Fibroblast of gingiva (primary cell): Measurements from ENCODE around the gene TFEB.
A peak's percentile ranks its signal among the peaks of the same experiment; 100 is the strongest.

Source experiments
- DNase-seq: peaks from one replicate; pipeline ENCODE4 v3.0.0-alpha.2; 2011; ENCODE audit warnings: low read depth

The TFEB gene

DNA sequence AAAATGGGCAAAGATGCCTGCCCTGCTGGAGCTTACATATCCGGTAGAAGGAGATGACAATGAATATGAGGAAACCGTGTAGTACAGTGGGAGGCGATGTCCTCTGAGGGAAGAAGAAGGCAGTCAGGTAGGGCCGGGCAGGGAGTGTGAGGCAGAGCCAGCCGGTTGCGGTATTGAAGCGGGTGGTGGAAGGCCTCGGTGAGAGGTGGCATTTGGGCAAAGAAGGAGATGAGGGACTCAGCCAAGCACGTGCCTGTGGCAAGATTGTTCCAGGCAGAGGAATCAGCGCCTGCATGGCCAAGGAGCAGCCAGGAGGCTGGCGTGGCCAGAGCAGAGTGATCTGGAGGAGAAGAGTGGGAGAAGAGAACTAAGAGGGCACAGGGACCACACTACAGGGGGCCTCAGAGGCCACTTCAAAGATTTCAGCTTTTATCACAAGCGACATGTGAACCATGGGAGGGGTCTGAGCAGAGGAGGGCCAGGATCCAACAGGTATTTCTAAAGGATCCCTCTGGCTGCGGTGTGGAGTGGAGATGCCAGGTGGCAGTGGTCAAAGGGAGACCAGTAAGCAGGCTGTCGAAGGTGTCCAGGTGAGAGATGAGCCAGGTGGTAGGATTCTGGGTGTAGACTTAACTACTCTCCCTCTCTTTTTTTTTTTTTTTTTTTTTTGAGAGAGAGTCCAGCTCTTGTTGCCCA lies 83.3 kb downstream of the TFEB start:
- DNase-seq, result no peak

DNA sequence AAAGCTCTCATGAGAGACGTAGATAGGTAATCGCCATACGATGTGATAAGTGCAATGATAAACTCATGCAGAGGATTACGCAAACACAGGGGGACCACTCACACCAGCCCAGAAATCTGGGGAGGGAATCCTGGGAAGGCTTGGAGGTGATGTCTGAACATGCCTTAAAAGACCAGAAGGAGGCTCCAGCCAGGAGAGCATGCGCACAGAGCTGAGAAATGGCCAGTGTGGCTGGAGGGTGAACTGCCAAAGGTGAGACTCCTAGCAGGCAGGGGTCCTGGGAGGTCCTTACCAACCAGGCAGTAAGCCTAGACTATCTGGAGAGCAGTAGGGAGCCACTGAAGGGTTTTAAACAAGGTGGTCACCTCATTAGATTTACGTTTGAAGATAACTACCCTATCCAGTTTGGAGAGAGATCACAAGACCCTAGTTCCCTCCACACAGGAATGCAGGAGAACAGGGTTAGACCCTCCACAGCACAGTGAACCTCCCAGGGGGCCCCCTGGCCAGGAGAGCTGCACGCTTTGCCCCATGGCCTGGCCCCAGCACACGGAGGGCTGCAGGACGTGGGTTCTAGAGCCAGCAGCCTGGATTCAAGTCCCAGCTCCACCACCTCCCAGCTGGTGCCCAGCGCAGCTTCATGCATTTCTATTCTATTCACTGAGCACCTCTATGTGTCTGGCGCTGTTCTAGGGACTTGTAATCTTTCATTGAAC lies 84.0 kb downstream of the TFEB start:
- no peak for DNase-seq

DNA sequence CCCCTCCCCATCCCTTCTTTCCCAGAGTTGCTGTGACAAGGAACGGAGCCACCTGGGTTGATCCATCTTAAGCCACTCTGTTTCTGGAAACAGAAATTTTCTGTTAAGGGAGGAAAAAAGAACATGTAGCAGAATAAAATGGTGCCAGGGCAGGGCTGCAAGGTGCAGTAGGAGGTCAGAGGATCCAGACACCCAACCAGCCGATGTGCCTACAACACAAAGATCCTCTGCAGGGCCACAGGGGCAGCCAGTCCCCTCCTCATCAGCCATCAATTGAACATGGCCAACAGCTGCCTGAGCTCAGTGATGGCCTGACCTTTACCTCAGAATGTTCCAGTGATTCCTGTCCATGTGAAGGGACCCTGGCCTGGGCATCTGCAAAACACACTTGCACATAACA lies 85.3 kb downstream of the TFEB start:
- no peak for DNase-seq

DNA sequence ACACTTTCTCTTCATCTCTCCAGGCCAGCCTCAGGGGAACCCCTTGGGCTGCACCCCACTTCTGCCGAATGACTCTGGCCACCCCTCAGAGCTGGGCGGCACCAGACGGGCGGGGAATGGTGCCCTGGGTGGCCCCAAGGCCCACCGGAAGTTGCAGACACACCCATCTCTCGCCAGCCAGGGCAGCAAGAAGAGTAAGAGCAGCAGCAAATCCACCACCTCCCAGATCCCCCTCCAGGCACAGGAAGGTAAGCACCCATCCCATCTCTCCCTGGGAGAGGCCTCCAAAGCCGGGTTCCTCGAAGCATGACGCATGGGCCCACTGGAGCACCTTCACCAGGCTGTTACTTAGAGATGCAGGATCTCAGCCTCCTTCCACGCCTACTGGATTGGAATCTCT lies 85.8 kb downstream of the TFEB start:
- DNase-seq, result no peak

DNA sequence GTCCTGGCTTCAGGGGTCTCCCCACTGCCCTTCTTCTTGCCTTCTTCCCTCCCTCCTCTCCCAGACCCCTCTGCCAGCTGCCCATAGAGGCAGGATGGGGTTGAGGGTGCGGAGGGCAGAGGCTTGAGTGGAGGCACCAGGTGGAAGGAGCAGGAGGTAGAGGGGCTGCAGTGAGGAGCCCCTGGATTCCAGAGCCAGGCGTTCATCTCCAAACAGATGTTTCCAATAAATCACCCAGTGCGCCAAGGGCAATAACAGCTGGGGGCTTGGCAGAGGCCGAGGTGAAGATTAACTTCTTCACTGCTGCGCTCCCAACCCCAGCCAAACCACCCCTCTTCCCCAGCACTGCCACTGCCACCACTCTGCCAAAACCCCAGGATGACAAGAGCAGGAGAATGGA lies 86.5 kb downstream of the TFEB start:
- no peak for DNase-seq

DNA sequence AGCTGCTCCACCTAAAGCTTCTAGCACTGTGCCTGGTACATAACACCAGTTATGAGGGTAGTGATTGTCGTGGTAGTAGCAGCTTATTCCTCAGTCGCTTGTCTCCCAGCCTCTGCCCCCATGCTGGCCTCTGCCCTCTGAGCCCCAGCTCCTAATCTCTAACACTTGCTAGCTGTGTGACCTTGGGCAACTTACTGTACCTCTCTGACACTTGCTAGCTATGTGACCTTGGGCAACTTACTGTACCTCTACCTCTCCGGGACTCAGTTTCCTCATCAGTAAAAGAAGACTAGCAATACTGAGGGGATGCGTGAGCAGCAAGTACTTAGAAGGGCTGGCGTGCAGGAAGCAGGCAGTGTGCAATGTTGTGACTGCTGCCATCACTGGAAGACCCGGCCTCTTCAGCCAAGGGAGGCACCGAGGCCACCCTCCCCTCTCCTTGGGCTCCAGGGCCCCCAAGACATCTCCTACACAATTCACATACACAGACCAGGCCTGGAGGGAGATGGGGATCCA lies 87.3 kb downstream of the TFEB start:
- DNase-seq, result no peak

DNA sequence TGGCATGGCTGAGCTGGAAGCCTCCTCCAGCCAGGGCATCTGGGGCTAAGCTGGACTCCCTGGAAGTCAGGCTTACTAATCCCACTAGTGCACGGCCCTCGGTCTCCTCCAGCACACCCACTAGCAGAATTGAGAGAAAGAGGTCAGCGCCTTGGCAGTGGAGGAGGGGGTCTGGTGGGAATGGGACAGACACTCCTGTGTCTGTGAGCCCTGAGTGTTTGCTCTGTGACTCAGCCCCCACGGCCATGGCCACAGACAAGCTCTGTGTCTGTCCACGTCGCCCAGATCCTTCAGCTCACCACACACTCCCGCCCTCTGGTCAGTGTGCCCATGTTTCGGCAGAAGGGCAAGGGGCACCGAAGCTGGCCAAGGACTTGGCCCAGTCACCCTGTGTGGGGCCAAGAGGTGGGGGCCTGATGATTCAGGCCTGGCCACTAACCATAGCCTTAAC lies 88.3 kb downstream of the TFEB start:
- peak; percentile 38 for DNase-seq

DNA sequence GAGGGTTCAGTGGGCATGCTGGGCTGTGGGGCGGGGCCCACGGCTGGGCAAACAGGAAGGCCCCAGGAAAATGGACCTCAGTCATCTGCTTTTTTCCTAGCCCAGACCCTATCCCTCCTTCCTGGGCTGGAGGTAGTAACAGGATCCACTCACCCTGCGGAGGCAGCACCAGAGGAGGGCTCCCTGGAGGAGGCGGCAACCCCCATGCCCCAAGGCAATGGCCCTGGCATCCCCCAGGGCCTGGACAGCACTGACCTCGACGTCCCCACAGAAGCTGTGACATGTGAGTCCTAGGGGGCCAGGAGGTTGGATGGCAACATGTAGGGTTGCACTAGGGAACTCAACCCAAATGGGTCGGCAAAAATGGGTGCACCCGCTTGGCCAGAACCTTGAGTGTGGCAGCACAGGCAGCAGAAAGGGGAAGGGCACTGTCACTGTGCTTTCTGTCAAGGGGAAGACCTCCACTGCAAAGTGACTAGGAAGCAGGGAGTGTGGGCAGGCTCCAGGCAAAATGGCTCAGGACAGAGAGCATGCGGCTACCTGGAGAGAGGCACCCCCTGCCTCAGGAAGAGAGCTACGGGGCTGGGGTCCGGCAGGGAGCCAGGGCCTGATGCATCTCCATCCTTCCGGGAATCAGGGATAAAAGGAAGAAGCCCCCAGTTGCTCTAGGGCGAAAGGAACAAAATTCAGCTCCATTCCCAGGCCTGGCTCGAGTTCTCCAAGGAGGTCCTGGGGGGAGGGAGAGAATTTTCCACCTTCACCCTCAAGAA lies 89.2 kb downstream of the TFEB start:
- no peak for DNase-seq

DNA sequence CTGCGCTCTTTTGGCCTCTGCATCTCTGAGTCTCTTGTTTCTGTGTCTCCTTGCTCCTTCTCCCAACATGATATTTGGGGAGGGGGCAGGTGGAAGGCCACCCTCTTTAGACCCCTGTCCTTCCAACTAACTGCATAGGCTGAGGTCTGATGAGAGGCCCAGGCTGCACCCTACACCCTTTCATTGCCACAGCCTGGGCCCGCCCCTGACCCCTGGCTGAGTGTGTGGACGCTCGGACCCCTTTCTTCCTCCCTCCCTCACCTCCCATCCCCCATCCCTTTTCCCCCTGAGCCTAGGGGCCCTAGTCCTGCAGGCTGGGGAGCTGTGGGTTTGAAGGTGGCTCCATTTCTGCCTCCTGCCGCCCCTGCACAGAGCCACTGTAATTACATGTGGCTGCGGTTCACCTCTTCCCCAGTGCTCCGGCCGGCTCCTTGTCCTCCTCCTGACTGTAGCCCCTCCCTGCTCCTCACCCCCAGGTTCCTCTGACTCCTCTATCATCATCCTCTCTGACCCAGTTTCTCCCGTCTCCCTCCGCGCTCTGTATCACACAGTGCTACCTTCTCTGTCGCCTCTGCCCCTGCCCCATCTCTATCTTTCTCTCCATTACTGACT lies 90.3 kb downstream of the TFEB start:
- no peak for DNase-seq

DNA sequence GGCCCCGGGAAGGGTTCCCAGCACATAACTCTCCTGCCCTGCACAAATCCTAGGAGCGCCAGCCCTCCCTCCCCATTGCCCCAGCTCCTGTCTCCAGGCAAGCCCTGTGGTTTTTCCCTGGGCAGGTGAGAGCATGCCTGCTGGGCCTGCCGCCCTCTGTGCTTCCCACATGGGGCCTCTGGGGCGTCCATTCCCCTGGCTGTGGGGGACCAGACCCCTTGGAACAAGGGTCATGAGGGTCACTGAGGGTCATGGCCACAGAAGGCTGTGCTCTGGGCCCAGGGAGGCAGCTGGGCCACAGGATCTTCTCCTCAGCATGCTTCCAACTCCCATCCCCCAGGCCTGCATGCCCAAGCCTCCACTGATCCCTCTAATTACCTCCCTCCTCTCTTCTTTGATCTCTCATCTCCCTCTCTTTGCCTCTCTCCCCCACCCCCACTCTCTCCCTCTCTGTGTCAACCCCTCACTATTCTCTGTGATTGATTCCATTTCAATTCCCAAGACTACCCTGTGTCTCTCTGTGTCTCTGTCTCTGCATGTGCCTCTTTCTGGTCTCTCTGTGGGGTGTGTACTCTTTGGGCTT lies 91.0 kb downstream of the TFEB start:
- DNase-seq, result no peak

DNA sequence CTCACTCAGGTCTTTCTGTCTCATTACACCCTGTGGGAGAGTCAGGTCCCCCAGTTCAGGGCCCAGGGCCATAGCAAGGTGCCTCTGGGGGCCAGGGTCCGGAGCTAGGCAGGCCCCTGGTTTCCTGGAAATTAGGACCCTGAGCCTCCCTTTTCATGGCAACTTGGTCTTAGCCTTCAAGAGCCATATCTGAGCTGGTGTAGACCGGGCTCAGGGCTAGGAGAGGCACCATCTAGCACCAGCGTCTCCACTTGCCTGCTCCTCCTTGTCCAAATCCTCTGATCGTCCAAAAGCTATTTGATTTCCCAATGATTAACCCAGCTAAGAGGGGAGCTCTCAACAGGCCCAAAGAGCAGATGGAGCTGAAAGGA lies 91.5 kb downstream of the TFEB start:
- no peak for DNase-seq

DNA sequence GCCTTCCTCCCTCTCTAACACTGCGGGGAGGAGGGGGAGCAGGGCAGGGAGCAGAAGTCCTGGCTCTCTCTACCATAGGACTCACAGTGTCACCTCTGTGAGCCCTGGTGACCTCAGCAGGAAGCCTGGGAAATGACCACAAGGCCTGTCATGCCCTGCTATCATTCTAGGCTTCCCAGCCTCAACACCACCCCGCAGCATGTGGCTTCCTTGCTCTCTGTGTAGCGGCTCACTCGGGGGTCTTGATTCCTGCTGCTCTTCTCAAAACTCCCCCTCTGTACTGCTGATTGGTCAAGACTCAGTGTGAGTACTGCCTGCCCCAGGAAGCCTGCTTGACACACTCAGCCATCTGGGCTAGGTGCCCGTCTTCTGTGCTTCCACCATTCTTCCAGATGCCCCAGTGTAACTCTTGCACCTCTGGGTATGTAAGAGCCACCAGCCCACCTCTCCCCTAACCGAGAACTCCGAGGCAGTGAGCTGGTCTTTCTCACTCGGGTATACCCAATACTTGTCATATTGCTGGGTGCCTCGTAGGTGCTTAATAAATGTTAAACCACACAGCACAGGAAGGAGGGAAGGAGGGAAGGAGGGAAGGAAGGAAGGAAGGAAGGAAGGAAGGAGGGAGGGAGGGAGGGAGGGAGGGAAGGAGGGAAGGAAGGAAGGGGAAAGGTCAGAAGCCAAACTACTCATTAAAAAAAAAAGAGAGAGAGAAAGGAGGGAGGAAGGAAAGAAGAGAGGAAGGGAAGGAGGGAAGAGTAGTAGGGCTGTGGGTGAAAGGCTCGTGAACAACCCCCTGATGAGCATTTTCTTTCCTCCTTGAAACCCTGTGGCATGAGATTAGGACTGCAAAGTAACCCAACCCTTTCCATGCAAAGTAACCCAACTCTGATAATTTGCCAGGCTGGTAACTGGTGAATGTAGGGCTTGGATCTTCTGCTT lies 92.2 kb downstream of the TFEB start:
- no peak for DNase-seq

DNA sequence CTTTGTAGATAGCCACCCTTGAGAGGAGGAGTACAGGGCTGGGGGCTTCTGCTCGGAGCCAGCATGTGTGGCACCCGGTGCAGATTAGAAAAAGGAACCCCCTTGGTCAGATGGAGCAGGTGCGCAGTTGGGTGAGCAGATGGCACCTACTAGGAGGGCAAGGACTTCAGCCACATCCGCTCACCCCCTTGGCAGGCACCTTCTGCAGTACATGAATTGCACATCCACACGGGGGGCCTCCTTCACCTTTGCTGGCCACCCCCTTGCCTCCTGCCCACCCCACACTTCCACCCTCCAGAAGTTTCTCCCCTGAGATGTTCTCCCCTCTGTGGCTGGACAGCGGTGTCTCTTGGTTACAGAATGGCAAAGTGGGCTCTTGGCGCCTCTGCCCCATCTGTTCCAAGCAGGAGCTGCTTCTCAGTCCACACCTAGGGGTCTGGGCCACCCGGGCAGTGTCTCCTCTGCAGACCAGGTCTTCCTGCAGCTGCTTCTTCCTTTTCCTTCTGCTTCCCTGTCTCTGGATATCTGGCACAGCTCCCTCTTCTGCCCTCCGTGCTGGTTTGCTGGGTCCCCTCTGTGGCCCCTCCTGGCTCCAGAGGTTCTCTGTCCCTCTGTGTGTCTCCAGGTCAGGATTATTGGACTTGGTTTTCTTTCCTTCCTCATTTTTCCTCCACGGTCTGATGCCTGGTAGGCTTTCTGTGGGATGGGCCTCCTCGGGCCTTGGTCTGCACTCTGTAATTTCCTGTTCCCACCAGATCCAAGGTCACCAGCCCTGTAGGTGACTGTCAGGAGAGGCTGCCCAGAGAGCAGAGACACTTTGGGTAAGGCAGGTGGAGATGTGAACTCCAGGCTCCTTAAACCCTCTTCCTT lies 93.1 kb downstream of the TFEB start:
- no peak for DNase-seq

DNA sequence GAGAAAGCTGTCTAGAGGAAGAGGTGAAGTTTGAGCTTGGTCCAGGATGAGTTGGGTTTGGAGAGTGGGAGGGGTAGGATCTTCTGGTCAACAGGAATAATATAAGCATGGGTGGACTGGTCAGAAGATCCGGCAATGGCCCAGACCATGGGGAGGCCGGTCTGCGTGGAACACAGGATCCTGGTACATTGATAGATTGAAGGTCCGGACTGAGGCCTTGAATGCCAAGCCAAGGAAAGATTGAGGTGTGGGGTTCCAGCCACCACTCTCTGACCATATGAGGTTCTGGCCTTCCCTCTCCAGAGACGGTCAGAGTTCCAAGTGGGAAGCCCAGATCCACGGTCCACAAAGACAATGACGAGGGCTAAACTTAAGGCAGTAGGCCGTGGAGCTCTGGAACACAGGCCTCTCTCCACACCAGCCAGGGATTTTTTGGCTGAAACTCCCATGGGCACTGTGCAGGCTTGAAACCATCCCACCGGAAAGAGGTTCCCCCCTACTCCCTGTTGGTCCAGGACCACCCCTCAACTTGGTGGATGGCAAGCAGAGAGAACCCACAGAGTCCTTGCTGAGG lies 94.0 kb downstream of the TFEB start:
- DNase-seq, result no peak

DNA sequence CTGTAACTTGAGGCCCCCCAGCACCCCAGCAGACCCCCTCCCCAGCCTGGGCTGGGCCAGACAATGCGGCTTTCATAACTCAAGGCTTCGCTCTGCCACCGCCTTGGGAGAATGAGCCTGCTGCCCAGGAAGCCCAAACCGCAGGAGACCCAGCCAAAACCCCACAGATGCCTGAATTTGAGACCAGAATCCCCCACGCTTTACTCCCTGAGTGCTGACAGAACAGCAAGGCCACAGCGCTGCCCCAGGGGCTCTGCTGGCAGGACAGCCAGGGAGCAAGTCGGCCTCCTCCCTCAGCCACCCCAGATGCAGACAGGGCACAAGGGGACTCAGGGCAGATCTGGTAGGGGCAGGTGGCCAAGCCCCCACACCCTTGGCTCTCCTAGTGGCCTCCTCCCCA lies 95.0 kb downstream of the TFEB start:
- DNase-seq, result no peak

DNA sequence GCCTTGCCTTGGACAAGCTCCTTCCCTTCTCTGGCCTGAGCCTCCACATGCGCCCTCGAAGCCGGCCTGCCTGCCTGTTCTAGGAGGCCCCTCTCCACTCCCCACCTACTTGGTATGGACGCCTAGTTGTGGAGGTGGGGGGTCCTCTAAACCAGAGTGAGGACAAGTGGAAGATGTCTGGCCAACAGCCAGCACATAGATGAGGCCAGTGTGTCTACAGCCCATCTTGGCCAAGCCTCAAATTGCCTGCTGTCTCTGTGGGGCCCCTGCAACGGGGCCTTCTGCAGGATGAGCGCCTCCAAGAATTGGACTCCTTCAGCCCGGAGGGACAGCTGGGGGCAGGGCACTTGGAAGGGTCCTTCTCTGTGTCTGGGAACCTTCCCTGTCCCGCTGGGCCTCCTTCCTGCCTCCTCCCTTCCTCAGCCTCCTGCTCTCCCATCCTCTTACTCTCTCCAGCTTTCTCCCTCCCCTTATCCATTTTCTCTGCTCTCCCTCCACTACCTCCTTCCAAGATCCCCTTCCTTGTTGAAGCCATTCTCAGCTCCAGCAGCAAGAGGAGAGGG lies 95.5 kb downstream of the TFEB start:
- no peak for DNase-seq

DNA sequence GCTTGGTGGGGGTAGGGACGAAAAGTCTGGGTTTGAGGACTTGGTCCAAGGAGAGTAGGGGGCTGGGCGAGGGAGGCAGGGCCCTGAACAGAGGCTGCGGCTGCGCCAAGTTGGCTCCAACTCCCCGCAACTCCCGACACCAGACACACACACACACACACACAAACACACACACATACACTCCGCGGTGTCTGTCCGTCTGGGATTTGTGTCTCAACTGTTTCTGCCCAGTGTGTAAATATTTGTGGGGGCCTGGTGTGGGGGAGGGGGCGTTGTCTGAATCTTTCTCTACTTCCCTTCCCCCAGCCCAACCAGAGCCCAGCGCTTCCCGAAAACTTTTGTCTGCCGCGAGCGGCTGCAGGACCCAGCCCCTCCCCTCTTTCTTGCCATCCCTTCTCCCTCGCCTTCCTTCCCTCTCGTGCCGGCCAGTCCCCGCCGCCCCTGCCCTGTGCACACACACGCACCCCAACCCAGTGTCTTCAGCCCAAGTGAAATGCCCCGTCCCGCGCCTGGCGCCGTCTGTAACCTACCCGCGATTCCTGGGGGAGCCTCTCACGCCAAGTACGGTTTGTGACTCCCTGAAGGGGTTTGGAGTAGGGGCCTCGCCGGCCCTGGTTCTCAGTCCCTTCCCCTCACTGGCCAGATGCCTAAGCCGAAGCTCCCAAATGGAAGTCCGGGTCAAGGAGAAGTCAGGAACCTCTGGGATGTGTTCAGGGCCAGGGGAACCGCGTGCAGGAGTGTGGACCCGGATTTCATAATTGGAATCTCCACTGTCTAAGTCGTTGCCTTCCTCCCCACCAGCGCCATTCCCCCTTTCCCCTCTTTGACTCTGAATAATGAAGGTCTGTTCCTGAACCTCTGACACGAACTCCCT lies 96.2 kb downstream of the TFEB start:
- DNase-seq, result peak; percentile 10
